GM10266 (cell line): ENCODE results near the gene XRCC6.

ENCODE experiments used
- DNase-seq: peaks from one replicate; pipeline ENCODE4 v3.0.0; 2012; ENCODE audit errors: extremely low spot score
- TF ChIP-seq, protein P1 (sequence below): IDR thresholded peaks from 2 replicates; pipeline ENCODE4 v1.5.1; 2012; ENCODE audit warnings: mild to moderate bottlenecking, low read depth; ENCODE audit not compliant: control insufficient read depth, insufficient read depth; ENCODE audit errors: missing control alignments

XRCC6 gene

DNA sequence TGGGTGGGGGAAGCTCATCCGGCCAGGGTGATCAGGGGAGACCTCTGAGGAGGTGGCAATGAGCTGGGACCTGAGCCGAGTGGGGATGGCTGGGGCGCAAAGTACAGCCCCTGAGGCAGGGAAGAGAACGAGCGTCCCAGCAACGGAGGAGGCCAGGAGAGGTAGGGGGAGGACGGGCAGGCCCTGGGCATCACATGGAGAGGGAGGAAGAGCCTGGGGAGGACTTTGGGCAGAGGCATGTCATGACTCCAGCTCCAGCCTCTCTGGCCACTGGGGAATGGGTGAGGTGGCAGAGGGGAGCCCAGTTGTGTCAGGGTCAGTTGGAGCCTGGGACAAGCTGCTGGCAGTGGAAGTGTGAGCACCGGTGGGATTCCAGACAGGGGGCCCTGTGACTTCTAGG, 43.0 kb upstream of the XRCC6 start:
- TF ChIP-seq, protein P1, sequence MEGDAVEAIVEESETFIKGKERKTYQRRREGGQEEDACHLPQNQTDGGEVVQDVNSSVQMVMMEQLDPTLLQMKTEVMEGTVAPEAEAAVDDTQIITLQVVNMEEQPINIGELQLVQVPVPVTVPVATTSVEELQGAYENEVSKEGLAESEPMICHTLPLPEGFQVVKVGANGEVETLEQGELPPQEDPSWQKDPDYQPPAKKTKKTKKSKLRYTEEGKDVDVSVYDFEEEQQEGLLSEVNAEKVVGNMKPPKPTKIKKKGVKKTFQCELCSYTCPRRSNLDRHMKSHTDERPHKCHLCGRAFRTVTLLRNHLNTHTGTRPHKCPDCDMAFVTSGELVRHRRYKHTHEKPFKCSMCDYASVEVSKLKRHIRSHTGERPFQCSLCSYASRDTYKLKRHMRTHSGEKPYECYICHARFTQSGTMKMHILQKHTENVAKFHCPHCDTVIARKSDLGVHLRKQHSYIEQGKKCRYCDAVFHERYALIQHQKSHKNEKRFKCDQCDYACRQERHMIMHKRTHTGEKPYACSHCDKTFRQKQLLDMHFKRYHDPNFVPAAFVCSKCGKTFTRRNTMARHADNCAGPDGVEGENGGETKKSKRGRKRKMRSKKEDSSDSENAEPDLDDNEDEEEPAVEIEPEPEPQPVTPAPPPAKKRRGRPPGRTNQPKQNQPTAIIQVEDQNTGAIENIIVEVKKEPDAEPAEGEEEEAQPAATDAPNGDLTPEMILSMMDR: no peak
- DNase-seq: no peak

DNA sequence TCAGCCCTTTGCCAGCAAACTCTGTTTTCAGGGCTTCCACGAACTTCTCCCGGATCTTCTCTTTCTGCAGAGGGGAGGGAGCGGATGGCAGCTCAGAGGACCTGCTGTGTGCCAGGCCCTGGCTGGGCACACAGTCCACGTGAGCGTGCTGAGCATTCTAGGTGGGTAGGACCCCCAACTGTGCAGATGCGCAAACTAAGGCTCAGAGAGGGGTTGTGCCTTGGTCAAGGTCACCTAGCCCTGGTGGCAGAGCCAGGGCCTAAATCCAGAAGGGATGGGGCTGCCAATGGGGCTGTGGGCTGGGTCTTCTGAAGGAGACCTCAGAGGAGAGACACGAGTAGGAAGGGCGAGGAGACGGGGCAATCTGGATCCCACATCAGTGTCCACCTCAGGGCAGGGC, 42.3 kb upstream of the XRCC6 start:
- no peak for DNase-seq
- TF ChIP-seq, protein P1: no peak

DNA sequence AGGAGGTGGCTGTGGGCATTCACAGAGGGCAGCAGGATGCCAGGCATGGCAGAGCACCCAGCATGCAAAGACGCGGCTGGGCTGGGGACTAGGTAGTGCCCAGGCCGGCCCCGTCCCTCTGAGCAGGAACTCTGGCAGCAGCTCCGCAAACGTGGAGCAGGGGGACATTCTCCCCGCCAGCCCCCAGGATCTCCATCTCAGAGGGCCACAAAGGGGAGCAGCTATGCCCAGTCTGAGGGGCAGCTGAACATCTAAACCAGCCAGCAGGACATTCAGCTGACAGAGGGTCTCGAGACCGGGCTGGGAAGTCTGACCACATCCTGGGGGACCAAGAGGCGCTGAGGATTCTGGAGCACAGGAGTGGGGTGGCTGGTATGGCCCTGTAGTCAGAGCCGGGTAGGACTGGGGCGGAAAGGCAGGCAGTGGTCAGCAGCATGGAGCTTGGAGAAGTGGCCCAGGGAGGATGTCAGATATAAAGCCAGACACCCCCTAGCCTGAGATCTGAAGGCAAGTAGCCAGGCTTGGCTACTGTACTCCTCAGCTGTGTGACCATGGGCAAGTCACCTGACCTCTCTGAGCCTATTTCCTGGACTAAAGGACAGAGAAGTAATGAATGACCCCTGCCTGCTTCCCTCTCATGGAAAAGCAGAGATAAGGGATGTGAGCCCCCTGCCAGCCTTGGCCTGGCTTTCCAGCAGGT, 41.6 kb upstream of the XRCC6 start:
- no peak for DNase-seq
- TF ChIP-seq, protein P1: no peak

DNA sequence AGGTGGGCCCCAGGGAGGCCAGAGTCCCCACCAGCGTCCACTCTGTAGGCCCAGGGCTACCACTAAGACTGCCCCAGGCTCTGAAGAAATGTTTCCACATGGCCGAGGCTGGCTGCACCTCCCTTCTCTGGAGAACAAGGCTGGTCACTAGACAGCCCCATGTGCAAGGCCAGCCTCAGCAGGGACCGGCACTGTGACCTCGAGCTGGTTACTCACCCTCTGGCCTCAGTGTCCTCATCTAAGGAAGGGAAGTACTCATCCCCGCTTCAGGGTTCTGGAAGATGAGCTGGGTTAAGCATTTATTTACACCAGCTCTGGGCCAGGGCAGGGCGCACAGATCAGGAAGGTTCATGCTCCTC, 41.1 kb upstream of the XRCC6 start:
- DNase-seq: no peak
- TF ChIP-seq, protein P1: no peak

DNA sequence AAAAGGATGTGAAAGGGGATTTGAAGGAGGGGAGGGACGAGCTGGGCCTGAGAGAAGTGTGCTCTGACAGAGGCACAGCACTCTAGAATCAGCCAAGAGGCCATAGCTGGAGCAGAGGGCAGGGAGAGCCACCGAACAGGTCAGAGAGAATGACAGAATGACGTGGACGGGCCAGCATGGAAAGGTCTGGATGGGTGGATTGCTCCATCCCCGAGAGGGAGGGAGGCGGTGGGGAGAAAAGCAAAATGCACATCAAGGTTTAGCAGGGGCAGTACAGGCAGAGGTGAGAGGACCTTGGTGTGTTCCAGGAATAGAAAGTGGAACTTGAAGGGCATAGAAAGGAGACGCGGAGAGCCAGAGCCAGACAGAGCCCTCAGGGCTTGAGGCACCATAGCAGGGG, 38.4 kb upstream of the XRCC6 start:
- DNase-seq: no peak
- TF ChIP-seq, protein P1: no peak

DNA sequence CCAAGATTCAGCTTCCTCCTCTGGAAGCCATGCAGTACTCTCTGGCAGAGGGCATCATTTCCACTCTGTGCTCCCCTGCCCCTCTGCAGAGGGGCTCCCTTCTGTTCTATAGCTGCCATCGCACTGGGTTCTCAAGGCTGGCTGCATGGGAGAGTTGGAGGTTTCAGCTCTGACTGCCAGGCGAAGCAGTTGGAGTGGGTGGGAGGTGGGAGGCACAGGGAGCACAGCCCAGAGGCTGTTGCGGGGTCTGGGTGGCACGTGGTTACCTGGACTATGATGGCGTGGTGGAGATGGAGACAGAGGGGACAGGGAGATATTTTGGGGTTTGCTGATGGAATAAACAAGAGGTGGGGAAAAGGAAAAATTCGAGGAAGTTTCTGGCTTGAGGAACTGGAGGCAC, 36.2 kb upstream of the XRCC6 start:
- no peak for DNase-seq
- TF ChIP-seq, protein P1: no peak

DNA sequence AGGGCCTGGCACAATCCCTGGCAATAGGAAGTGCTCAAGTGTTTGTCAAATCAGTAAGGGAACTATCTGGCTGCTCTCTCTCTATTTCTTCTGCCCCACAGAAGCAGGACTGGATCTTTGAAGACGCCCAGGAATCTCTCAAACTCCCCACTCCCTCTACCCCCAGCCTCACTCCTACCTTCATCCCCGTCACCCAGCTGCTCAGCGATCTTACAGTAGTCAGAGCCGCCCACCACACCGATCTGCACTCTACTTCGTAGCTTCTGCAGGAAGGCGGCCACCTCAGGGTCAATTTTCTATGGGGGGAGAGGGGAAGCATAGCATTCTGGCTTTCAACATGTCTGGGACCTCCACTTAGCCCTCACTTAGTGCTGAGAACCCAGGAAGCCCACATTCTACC, 35.2 kb upstream of the XRCC6 start:
- TF ChIP-seq, protein P1: no peak
- DNase-seq: no peak
